H1 (cell line): ENCODE measurements around the gene FAM25C. TPM values are rescaled to one million over a fixed set of nuclear protein-coding genes. Genes with fewer than 3 reads are reported as not detected.
"Not testable (repeated sequence)": the region's sequence is repeated elsewhere in the genome, so short reads cannot be mapped to it uniquely, and the experiment has no call there.

Experiments
- CTCF ChIA-PET: fragments of 300-600 bp; sonication (Branson Sonifier 250); formaldehyde crosslinking; loops from one replicate; lab custom pipeline; 2021; ENCODE audit not compliant: partially characterized antibody; lab: Charles Lee
- POLR2A ChIA-PET: fragments of 300-600 bp; sonication (Branson Sonifier 250); formaldehyde crosslinking; loops from one replicate; lab custom pipeline; 2021; ENCODE audit warnings: inconsistent platforms; ENCODE audit not compliant: partially characterized antibody; lab: Charles Lee
- DNase-seq, 2 experiments: peaks; one replicate each; pipeline versions ENCODE4 v3.0.0 to v3.0.0-alpha.2; 2010 to 2022; ENCODE audit warnings: low spot score in 2 of 2, low read depth in 1 of 2, mixed read lengths in 1 of 2
- FAIRE-seq: peaks from 2 replicates; lab custom pipeline; 2011; peaks lifted over from hg19 to GRCh38; lab: Jason Lieb, UNC
- H2AFZ ChIP-seq: 2 replicates; pipeline ENCODE4 v1.8.1; 2012; ENCODE audit warnings: low read length, inconsistent platforms
- H2AK5ac ChIP-seq: 2 replicates; pipeline ENCODE4 v1.6.1; 2013; ENCODE audit warnings: low read depth, low read length
- H2BK120ac ChIP-seq: replicated peaks from 2 replicates; pipeline ENCODE3; 2013; ENCODE audit warnings: low read depth, low read length, inconsistent platforms
- H2BK12ac ChIP-seq: 2 replicates; pipeline ENCODE4 v1.6.1; 2013; ENCODE audit warnings: low read depth, low read length
- H2BK15ac ChIP-seq: 2 replicates; pipeline ENCODE4 v1.6.1; 2013; ENCODE audit warnings: low read length
- H2BK20ac ChIP-seq: 2 replicates; pipeline ENCODE4 v1.6.1; 2013; ENCODE audit warnings: low read length
- H2BK5ac ChIP-seq: 2 replicates; pipeline ENCODE4 v1.6.1; 2013; ENCODE audit warnings: low read depth, low read length
- H3K14ac ChIP-seq: 2 replicates; pipeline ENCODE4 v1.6.1; 2013; ENCODE audit warnings: inconsistent platforms; ENCODE audit not compliant: insufficient read length
- H3K18ac ChIP-seq: 2 replicates; pipeline ENCODE4 v1.6.1; 2013; ENCODE audit warnings: low read length; ENCODE audit errors: extremely low read depth
- H3K23ac ChIP-seq: 2 replicates; pipeline ENCODE4 v1.6.1; 2013; ENCODE audit warnings: inconsistent platforms; ENCODE audit not compliant: insufficient read length
- H3K23me2 ChIP-seq: 2 replicates; pipeline ENCODE4 v1.6.1; 2013; ENCODE audit warnings: low read depth, low read length
- H3K27ac ChIP-seq: 2 replicates; pipeline ENCODE4 v1.6.1; 2011; ENCODE audit warnings: low read depth, low read length, inconsistent platforms
- H3K27me3 ChIP-seq, 4 experiments: replicated peaks in 1 of 4; 1 replicate in 1 of 4; 2 replicates in 3 of 4; pipeline versions ENCODE4 v1.6.1 to v1.8.1; 2011 to 2013; ENCODE audit warnings: low read length in 3 of 4, mild to moderate bottlenecking in 3 of 4, inconsistent platforms in 2 of 4, mixed read lengths in 2 of 4, moderate library complexity in 1 of 4; ENCODE audit not compliant: control insufficient read depth in 3 of 4, insufficient read depth in 3 of 4; ENCODE audit errors: extremely low read depth in 1 of 4
- H3K36me3 ChIP-seq, 4 experiments: 2 replicates each; pipeline versions ENCODE4 v1.6.1 to v1.8.1; 2011 to 2013; ENCODE audit warnings: mild to moderate bottlenecking in 4 of 4, low read length in 3 of 4, moderate library complexity in 2 of 4, control low read depth in 1 of 4, inconsistent platforms in 1 of 4; ENCODE audit not compliant: insufficient read depth in 4 of 4, control insufficient read depth in 2 of 4
- H3K4ac ChIP-seq: replicated peaks from 2 replicates; pipeline ENCODE3; 2013; ENCODE audit warnings: low read length, low read depth, mixed read lengths, inconsistent platforms; ENCODE audit not compliant: insufficient read length
- H3K4me1 ChIP-seq, 4 experiments: replicated peaks in 1 of 4; 1 replicate in 1 of 4; 2 replicates in 3 of 4; pipeline versions ENCODE4 v1.6.1 to v1.8.1; 2011 to 2013; ENCODE audit warnings: low read length in 3 of 4, inconsistent platforms in 2 of 4, mixed read lengths in 1 of 4; ENCODE audit not compliant: insufficient read depth in 4 of 4, control insufficient read depth in 3 of 4
- H3K4me2 ChIP-seq, 2 experiments: 2 replicates each; pipeline versions ENCODE4 v1.6.1 to v1.8.1; 2011 to 2013; ENCODE audit warnings: low read depth in 2 of 2, low read length in 2 of 2, control low read depth in 1 of 2, inconsistent platforms in 1 of 2, mild to moderate bottlenecking in 1 of 2; ENCODE audit not compliant: insufficient read depth in 1 of 2
- H3K4me3 ChIP-seq, 4 experiments: fragments of 200-600, 300-600 bp in 1 of 4; sonication (generic), shearing (Covaris generic), sonication (Bioruptor Twin) in 1 of 4; 2 replicates each; pipeline versions ENCODE4 v1.5.1 to v1.8.1; 2011 to 2016; ENCODE audit warnings: low read length in 4 of 4, low read depth in 3 of 4, control low read depth in 2 of 4, inconsistent platforms in 2 of 4, mild to moderate bottlenecking in 2 of 4, mixed read lengths in 1 of 4, moderate library complexity in 1 of 4; ENCODE audit not compliant: insufficient read depth in 2 of 4; ENCODE audit errors: extremely low read depth in 1 of 4
- H3K56ac ChIP-seq: replicated peaks from 2 replicates; pipeline ENCODE3; 2013; ENCODE audit warnings: low read depth, mild to moderate bottlenecking, mixed read lengths, low read length, inconsistent platforms; ENCODE audit not compliant: insufficient read length
- H3K79me1 ChIP-seq: 2 replicates; pipeline ENCODE4 v1.6.1; 2013; ENCODE audit warnings: low read depth, low read length, control low read depth
- H3K79me2 ChIP-seq, 2 experiments: 2 replicates each; pipeline versions ENCODE4 v1.6.1 to v1.8.1; 2012 to 2013; ENCODE audit warnings: low read length in 2 of 2, mild to moderate bottlenecking in 2 of 2, inconsistent platforms in 1 of 2; ENCODE audit not compliant: insufficient read depth in 2 of 2, control insufficient read depth in 1 of 2
- H3K9ac ChIP-seq, 4 experiments: replicated peaks in 1 of 4; 1 replicate in 1 of 4; 2 replicates in 3 of 4; pipeline versions ENCODE4 v1.6.1 to v1.8.1; 2011 to 2013; ENCODE audit warnings: low read depth in 3 of 4, low read length in 3 of 4, control low read depth in 2 of 4, mild to moderate bottlenecking in 2 of 4, moderate library complexity in 2 of 4, inconsistent platforms in 1 of 4; ENCODE audit errors: extremely low read depth in 1 of 4
- H3K9me3 ChIP-seq, 2 experiments: 2 replicates each; pipeline versions ENCODE4 v1.6.1 to v1.8.1; 2012 to 2013; ENCODE audit warnings: mild to moderate bottlenecking in 2 of 2, moderate library complexity in 2 of 2, control low read depth in 1 of 2, inconsistent platforms in 1 of 2, low read depth in 1 of 2, low read length in 1 of 2, mixed read lengths in 1 of 2; ENCODE audit not compliant: insufficient read depth in 2 of 2
- H4K20me1 ChIP-seq, 2 experiments: replicated peaks in 1 of 2; 2 replicates each; pipeline versions ENCODE3 to v1.8.1; 2011 to 2013; ENCODE audit warnings: inconsistent platforms in 2 of 2, low read length in 2 of 2, mild to moderate bottlenecking in 1 of 2; ENCODE audit not compliant: insufficient read depth in 2 of 2, control insufficient read depth in 1 of 2
- H4K5ac ChIP-seq: 2 replicates; pipeline ENCODE4 v1.6.1; 2013; ENCODE audit warnings: low read length, low read depth, mixed read lengths, inconsistent platforms; ENCODE audit not compliant: insufficient read length
- H4K8ac ChIP-seq: 2 replicates; pipeline ENCODE4 v1.8.0; 2013; ENCODE audit warnings: mild to moderate bottlenecking, moderate library complexity, low read length, inconsistent platforms; ENCODE audit not compliant: insufficient read depth; ENCODE audit errors: extremely low read depth
- H4K91ac ChIP-seq: replicated peaks from 2 replicates; pipeline ENCODE3; 2013; ENCODE audit warnings: low read length, mixed read lengths, inconsistent platforms; ENCODE audit not compliant: insufficient read length
- WGBS, 2 experiments: shearing (Covaris generic) in 1 of 2; methylation state at CpG; one replicate each; pipeline versions ENCODE4 v1.1.6 to v1.1.7; 2013 to 2015; ENCODE audit warnings: low lambda C conversion rate in 2 of 2, mixed read lengths in 2 of 2, inconsistent platforms in 1 of 2, low coverage in 1 of 2, missing lambda C conversion rate in 1 of 2; ENCODE audit not compliant: insufficient replicate concordance in 2 of 2, insufficient coverage in 1 of 2, insufficient read length in 1 of 2; ENCODE audit errors: extremely low coverage in 1 of 2, missing lambda C conversion rate in 1 of 2; 5-methylcytosine and 5-hydroxymethylcytosine counted together
- polyA plus RNA-seq, 7 experiments: library from polyadenylated mRNA; depleted of rRNA in 3 of 7; stranded (reverse) in 5 of 7; unstranded in 2 of 7; fragments of >200 nt in 5 of 7; fragments of 200-250 nt in 2 of 7; gene quantifications; 1 replicate in 5 of 7; 2 replicates in 1 of 7; 4 replicates in 1 of 7; pipeline versions ENCODE4 v1.2.1 to v1.2.3, GENCODE V29; 2011 to 2013; ENCODE audit warnings: missing spikeins in 2 of 7, mixed read lengths in 2 of 7
- total RNA-seq: library from RNA; stranded (reverse); fragmentation: NEBNext Ultra II Directional; extraction: Animal tissue kit (Norgen Biotek cat#: 25700); gene quantifications from 2 replicates; pipeline ENCODE4 v1.2.1, GENCODE V29; 2021

FAM25C gene
- total and polyA plus RNA-seq, 2 of the 8 experiments (the other 6 are each of a cell fraction or from before 2014, with no cell fraction given) = not detected

GRCh38 chr10:47968988-47969387 lies 30.6 kb downstream of the FAM25C start:
- H3K27me3 ChIP-seq, H3K23ac ChIP-seq, H3K27ac ChIP-seq, H3K56ac ChIP-seq, H2BK12ac ChIP-seq, H2BK120ac ChIP-seq, H3K79me1 ChIP-seq, H2BK15ac ChIP-seq, POLR2A ChIA-PET, H3K18ac ChIP-seq, H3K9me3 ChIP-seq, DNase-seq, CTCF ChIA-PET, H3K23me2 ChIP-seq, H3K4me2 ChIP-seq, H2AFZ ChIP-seq, H2AK5ac ChIP-seq, H4K5ac ChIP-seq, H3K4me3 ChIP-seq, H3K79me2 ChIP-seq, H3K36me3 ChIP-seq, H4K20me1 ChIP-seq, H2BK20ac ChIP-seq, FAIRE-seq, H3K4me1 ChIP-seq, H3K9ac ChIP-seq, H4K8ac ChIP-seq, H3K14ac ChIP-seq, H4K91ac ChIP-seq, H2BK5ac ChIP-seq, H3K4ac ChIP-seq: not testable (repeated sequence)
- WGBS, 2 experiments = 100% methylated on average over 2 of the region's 6 CpGs; no CpG with 5 or more reads in 1 of the 2 experiments

- H2AFZ ChIP-seq, H3K27ac ChIP-seq, H3K56ac ChIP-seq, CTCF ChIA-PET, H3K4me3 ChIP-seq, H2BK12ac ChIP-seq, H4K5ac ChIP-seq, H2AK5ac ChIP-seq, H2BK5ac ChIP-seq, H4K8ac ChIP-seq, H3K14ac ChIP-seq, H3K4me2 ChIP-seq, H3K4ac ChIP-seq, H3K9me3 ChIP-seq, H2BK20ac ChIP-seq, H3K27me3 ChIP-seq, H4K20me1 ChIP-seq, H3K9ac ChIP-seq, H3K23me2 ChIP-seq, POLR2A ChIA-PET, DNase-seq, H4K91ac ChIP-seq, H3K79me2 ChIP-seq, H3K18ac ChIP-seq, H3K4me1 ChIP-seq, H2BK15ac ChIP-seq, FAIRE-seq, H2BK120ac ChIP-seq, H3K79me1 ChIP-seq, H3K36me3 ChIP-seq, H3K23ac ChIP-seq: not testable (repeated sequence)
- WGBS, 2 experiments = 60% methylated on average over 1 of the region's 14 CpGs; no CpG with 5 or more reads in 1 of the 2 experiments
Measured at GRCh38 chr10:47964280-47965063, 35.1 kb downstream of the FAM25C start.
